H1 (cell line): Measurements from ENCODE around the gene CDK12. TPM values are rescaled to one million over a fixed set of nuclear protein-coding genes. Genes with fewer than 3 reads are reported as not detected.

Source experiments
- CTCF ChIA-PET: fragments of 300-600 bp; sonication (Branson Sonifier 250); formaldehyde crosslinking; loops from one replicate; lab custom pipeline; 2021; ENCODE audit not compliant: partially characterized antibody; lab: Charles Lee
- POLR2A ChIA-PET: fragments of 300-600 bp; sonication (Branson Sonifier 250); formaldehyde crosslinking; loops from one replicate; lab custom pipeline; 2021; ENCODE audit warnings: inconsistent platforms; ENCODE audit not compliant: partially characterized antibody; lab: Charles Lee
- DNase-seq, 2 experiments: peaks; one replicate each; pipeline versions ENCODE4 v3.0.0 to v3.0.0-alpha.2; 2010 to 2022; ENCODE audit warnings: low spot score in 2 of 2, low read depth in 1 of 2, mixed read lengths in 1 of 2
- FAIRE-seq: peaks from 2 replicates; lab custom pipeline; 2011; peaks lifted over from hg19 to GRCh38; lab: Jason Lieb, UNC
- H2AFZ ChIP-seq: 2 replicates; pipeline ENCODE4 v1.8.1; 2012; ENCODE audit warnings: low read length, inconsistent platforms
- H2AK5ac ChIP-seq: 2 replicates; pipeline ENCODE4 v1.6.1; 2013; ENCODE audit warnings: low read depth, low read length
- H2BK120ac ChIP-seq: replicated peaks from 2 replicates; pipeline ENCODE3; 2013; ENCODE audit warnings: low read depth, low read length, inconsistent platforms
- H2BK12ac ChIP-seq: 2 replicates; pipeline ENCODE4 v1.6.1; 2013; ENCODE audit warnings: low read depth, low read length
- H2BK15ac ChIP-seq: 2 replicates; pipeline ENCODE4 v1.6.1; 2013; ENCODE audit warnings: low read length
- H2BK20ac ChIP-seq: 2 replicates; pipeline ENCODE4 v1.6.1; 2013; ENCODE audit warnings: low read length
- H2BK5ac ChIP-seq: 2 replicates; pipeline ENCODE4 v1.6.1; 2013; ENCODE audit warnings: low read depth, low read length
- H3K14ac ChIP-seq: 2 replicates; pipeline ENCODE4 v1.6.1; 2013; ENCODE audit warnings: inconsistent platforms; ENCODE audit not compliant: insufficient read length
- H3K18ac ChIP-seq: 2 replicates; pipeline ENCODE4 v1.6.1; 2013; ENCODE audit warnings: low read length; ENCODE audit errors: extremely low read depth
- H3K23ac ChIP-seq: 2 replicates; pipeline ENCODE4 v1.6.1; 2013; ENCODE audit warnings: inconsistent platforms; ENCODE audit not compliant: insufficient read length
- H3K23me2 ChIP-seq: 2 replicates; pipeline ENCODE4 v1.6.1; 2013; ENCODE audit warnings: low read depth, low read length
- H3K27ac ChIP-seq: 2 replicates; pipeline ENCODE4 v1.6.1; 2011; ENCODE audit warnings: low read depth, low read length, inconsistent platforms
- H3K27me3 ChIP-seq, 4 experiments: replicated peaks in 1 of 4; 1 replicate in 1 of 4; 2 replicates in 3 of 4; pipeline versions ENCODE4 v1.6.1 to v1.8.1; 2011 to 2013; ENCODE audit warnings: low read length in 3 of 4, mild to moderate bottlenecking in 3 of 4, inconsistent platforms in 2 of 4, mixed read lengths in 2 of 4, moderate library complexity in 1 of 4; ENCODE audit not compliant: control insufficient read depth in 3 of 4, insufficient read depth in 3 of 4; ENCODE audit errors: extremely low read depth in 1 of 4
- H3K36me3 ChIP-seq, 4 experiments: 2 replicates each; pipeline versions ENCODE4 v1.6.1 to v1.8.1; 2011 to 2013; ENCODE audit warnings: mild to moderate bottlenecking in 4 of 4, low read length in 3 of 4, moderate library complexity in 2 of 4, control low read depth in 1 of 4, inconsistent platforms in 1 of 4; ENCODE audit not compliant: insufficient read depth in 4 of 4, control insufficient read depth in 2 of 4
- H3K4ac ChIP-seq: replicated peaks from 2 replicates; pipeline ENCODE3; 2013; ENCODE audit warnings: low read length, low read depth, mixed read lengths, inconsistent platforms; ENCODE audit not compliant: insufficient read length
- H3K4me1 ChIP-seq, 4 experiments: replicated peaks in 1 of 4; 1 replicate in 1 of 4; 2 replicates in 3 of 4; pipeline versions ENCODE4 v1.6.1 to v1.8.1; 2011 to 2013; ENCODE audit warnings: low read length in 3 of 4, inconsistent platforms in 2 of 4, mixed read lengths in 1 of 4; ENCODE audit not compliant: insufficient read depth in 4 of 4, control insufficient read depth in 3 of 4
- H3K4me2 ChIP-seq, 2 experiments: 2 replicates each; pipeline versions ENCODE4 v1.6.1 to v1.8.1; 2011 to 2013; ENCODE audit warnings: low read depth in 2 of 2, low read length in 2 of 2, control low read depth in 1 of 2, inconsistent platforms in 1 of 2, mild to moderate bottlenecking in 1 of 2; ENCODE audit not compliant: insufficient read depth in 1 of 2
- H3K4me3 ChIP-seq, 4 experiments: fragments of 200-600, 300-600 bp in 1 of 4; sonication (generic), shearing (Covaris generic), sonication (Bioruptor Twin) in 1 of 4; 2 replicates each; pipeline versions ENCODE4 v1.5.1 to v1.8.1; 2011 to 2016; ENCODE audit warnings: low read length in 4 of 4, low read depth in 3 of 4, control low read depth in 2 of 4, inconsistent platforms in 2 of 4, mild to moderate bottlenecking in 2 of 4, mixed read lengths in 1 of 4, moderate library complexity in 1 of 4; ENCODE audit not compliant: insufficient read depth in 2 of 4; ENCODE audit errors: extremely low read depth in 1 of 4
- H3K56ac ChIP-seq: replicated peaks from 2 replicates; pipeline ENCODE3; 2013; ENCODE audit warnings: low read depth, mild to moderate bottlenecking, mixed read lengths, low read length, inconsistent platforms; ENCODE audit not compliant: insufficient read length
- H3K79me1 ChIP-seq: 2 replicates; pipeline ENCODE4 v1.6.1; 2013; ENCODE audit warnings: low read depth, low read length, control low read depth
- H3K79me2 ChIP-seq, 2 experiments: 2 replicates each; pipeline versions ENCODE4 v1.6.1 to v1.8.1; 2012 to 2013; ENCODE audit warnings: low read length in 2 of 2, mild to moderate bottlenecking in 2 of 2, inconsistent platforms in 1 of 2; ENCODE audit not compliant: insufficient read depth in 2 of 2, control insufficient read depth in 1 of 2
- H3K9ac ChIP-seq, 4 experiments: replicated peaks in 1 of 4; 1 replicate in 1 of 4; 2 replicates in 3 of 4; pipeline versions ENCODE4 v1.6.1 to v1.8.1; 2011 to 2013; ENCODE audit warnings: low read depth in 3 of 4, low read length in 3 of 4, control low read depth in 2 of 4, mild to moderate bottlenecking in 2 of 4, moderate library complexity in 2 of 4, inconsistent platforms in 1 of 4; ENCODE audit errors: extremely low read depth in 1 of 4
- H3K9me3 ChIP-seq, 2 experiments: 2 replicates each; pipeline versions ENCODE4 v1.6.1 to v1.8.1; 2012 to 2013; ENCODE audit warnings: mild to moderate bottlenecking in 2 of 2, moderate library complexity in 2 of 2, control low read depth in 1 of 2, inconsistent platforms in 1 of 2, low read depth in 1 of 2, low read length in 1 of 2, mixed read lengths in 1 of 2; ENCODE audit not compliant: insufficient read depth in 2 of 2
- H4K20me1 ChIP-seq, 2 experiments: replicated peaks in 1 of 2; 2 replicates each; pipeline versions ENCODE3 to v1.8.1; 2011 to 2013; ENCODE audit warnings: inconsistent platforms in 2 of 2, low read length in 2 of 2, mild to moderate bottlenecking in 1 of 2; ENCODE audit not compliant: insufficient read depth in 2 of 2, control insufficient read depth in 1 of 2
- H4K5ac ChIP-seq: 2 replicates; pipeline ENCODE4 v1.6.1; 2013; ENCODE audit warnings: low read length, low read depth, mixed read lengths, inconsistent platforms; ENCODE audit not compliant: insufficient read length
- H4K8ac ChIP-seq: 2 replicates; pipeline ENCODE4 v1.8.0; 2013; ENCODE audit warnings: mild to moderate bottlenecking, moderate library complexity, low read length, inconsistent platforms; ENCODE audit not compliant: insufficient read depth; ENCODE audit errors: extremely low read depth
- H4K91ac ChIP-seq: replicated peaks from 2 replicates; pipeline ENCODE3; 2013; ENCODE audit warnings: low read length, mixed read lengths, inconsistent platforms; ENCODE audit not compliant: insufficient read length
- SAP30 ChIP-seq: fragments of 300-600 bp; sonication (generic); IDR thresholded peaks from 2 replicates; pipeline ENCODE4 v1.7.1; 2012; ENCODE audit warnings: low read length, moderate library complexity, mild to moderate bottlenecking, inconsistent platforms; ENCODE audit not compliant: insufficient read depth, insufficient replicate concordance
- WGBS, 2 experiments: shearing (Covaris generic) in 1 of 2; methylation state at CpG; one replicate each; pipeline versions ENCODE4 v1.1.6 to v1.1.7; 2013 to 2015; ENCODE audit warnings: low lambda C conversion rate in 2 of 2, mixed read lengths in 2 of 2, inconsistent platforms in 1 of 2, low coverage in 1 of 2, missing lambda C conversion rate in 1 of 2; ENCODE audit not compliant: insufficient replicate concordance in 2 of 2, insufficient coverage in 1 of 2, insufficient read length in 1 of 2; ENCODE audit errors: extremely low coverage in 1 of 2, missing lambda C conversion rate in 1 of 2; 5-methylcytosine and 5-hydroxymethylcytosine counted together
- polyA plus RNA-seq, 7 experiments: library from polyadenylated mRNA; depleted of rRNA in 3 of 7; stranded (reverse) in 5 of 7; unstranded in 2 of 7; fragments of >200 nt in 5 of 7; fragments of 200-250 nt in 2 of 7; gene quantifications; 1 replicate in 5 of 7; 2 replicates in 1 of 7; 4 replicates in 1 of 7; pipeline versions ENCODE4 v1.2.1 to v1.2.3, GENCODE V29; 2011 to 2013; ENCODE audit warnings: missing spikeins in 2 of 7, mixed read lengths in 2 of 7
- total RNA-seq: library from RNA; stranded (reverse); fragmentation: NEBNext Ultra II Directional; extraction: Animal tissue kit (Norgen Biotek cat#: 25700); gene quantifications from 2 replicates; pipeline ENCODE4 v1.2.1, GENCODE V29; 2021

Gene CDK12
- total and polyA plus RNA-seq, 2 of the 8 experiments (the other 6 are each of a cell fraction or from before 2014, with no cell fraction given): 14.8 to 70.3 TPM

- Histone ChIP-seq H2BK15ac (no peak overlapping the region), H3K18ac (no peak overlapping the region), H3K23ac (no peak overlapping the region), H3K4me3 (no peak overlapping the region), H4K8ac (no peak overlapping the region), H3K4me1 (no peaks in the 10 kb centered on the region), H2AK5ac (no peak overlapping the region), H2BK20ac (no peak overlapping the region), H2BK5ac (no peak overlapping the region), H3K9me3 (no peaks in the 10 kb centered on the region), H4K5ac (no peak overlapping the region), H3K79me1 (peaks cover 2% of the 10 kb centered on the region; the same call in 1 of the 2 replicates), H3K27me3 (no peaks in the 10 kb centered on the region), H3K14ac (no peak overlapping the region), H3K36me3 (peaks cover 0 to 15% (median 3%) of the 10 kb centered on the region in 4 experiments; a peak in 5 of 8 replicates), H2AFZ (no peak overlapping the region), H3K4me2 (no peak overlapping the region), H3K27ac (no peak overlapping the region), H4K20me1 (peaks cover 1 to 2% of the 10 kb centered on the region in 2 experiments), H3K79me2 (peaks cover 0 to 7% of the 10 kb centered on the region in 2 experiments; a peak in 2 of 4 replicates), H3K56ac (no peak overlapping the region), H3K4ac (no peak overlapping the region), H2BK12ac (0 out of 2 replicates have a peak overlapping the region, but pooled peaks have one; percentile 50), H4K91ac (no peak overlapping the region), H2BK120ac (no peak overlapping the region), H3K23me2 (no peaks in the 10 kb centered on the region), H3K9ac (no peak overlapping the region)
- FAIRE-seq: no peak
- 91% methylated on average over 2 of the region's 2 CpGs; no CpG with 5 or more reads in 1 of the 2 experiments for WGBS, 2 experiments
- TF ChIP-seq SAP30: no peak
- ChIA-PET CTCF (interaction anchor here (0.6 to 0.8 kb wide), 2 partner anchors 41 to 955 kb away, joined by 3 read pairs; no protein-coding TSS in a partner anchor), POLR2A (interaction anchor here (0.6 to 1.5 kb wide), 2 partner anchors 9 to 22 kb away, joined by 3 to 6 read pairs; no protein-coding TSS in a partner anchor)
- DNase-seq: no peak
Measured at GRCh38 chr17:39486242-39486641, 25.0 kb downstream of the CDK12 start.
